ENCODE results near the gene CFAP77. TPM values are rescaled to one million over a fixed set of nuclear protein-coding genes. Genes with fewer than 3 reads are reported as not detected.

CFAP77 gene
- total and polyA plus RNA-seq, 2 of the 13 experiments (the other 11 are each of a cell fraction or from before 2014, with no cell fraction given): not detected

GRCh38 chr9:132605387-132605786, 195.4 kb downstream of the CFAP77 start:
- Histone ChIP-seq H2AFZ (ENCODE audit: low read length) (no peak overlapping the region), H3K4me1 (ENCODE audit: insufficient read depth, low read length) (no peaks in the 10 kb centered on the region), H3K9me3 (ENCODE audit: low read length) (no peaks in the 10 kb centered on the region), H3K4me3 (replicated peaks in 1 of 3; ENCODE audit: insufficient read depth in 1 of 3, low read depth in 2 of 3, low read length in 3 of 3) (no peak overlapping the region), H3K9ac (ENCODE audit: insufficient read depth, low read depth, low read length) (no peak overlapping the region), H4K20me1 (ENCODE audit: insufficient read depth, low read length) (no peaks in the 10 kb centered on the region), H3K36me3 (replicated peaks in 1 of 2; ENCODE audit: control insufficient read depth in 1 of 2, insufficient read depth in 2 of 2, low read length in 2 of 2) (peaks cover 13 to 80% of the 10 kb centered on the region in 2 experiments; a peak in 4 of 5 replicates), H3K27ac (ENCODE audit: extremely low read length, insufficient read depth, low read length) (no peak overlapping the region), H3K79me2 (ENCODE audit: insufficient read depth, low read length) (no peaks in the 10 kb centered on the region), H3K27me3 (ENCODE audit: control insufficient read depth in 1 of 2, insufficient read depth in 2 of 2, low read length in 2 of 2) (no peaks in the 10 kb centered on the region), H3K4me2 (ENCODE audit: low read depth, low read length) (no peak overlapping the region)
- ChIA-PET POLR2A (no interaction called here), CTCF (ENCODE audit: low intra/inter-chr PET ratio, low total read pairs) (no interaction called here)
- DNase-seq (ENCODE audit: low spot score) (no peak), FAIRE-seq (no peak), ATAC-seq (no peak)
- TF ChIP-seq ZNF841 (CRISPR knock-in tag; IDR thresholded peaks at IDR 0.05; ENCODE audit: borderline replicate concordance) (no peak), BRD4 (CRISPR knock-in tag; IDR thresholded peaks at IDR 0.05) (no peak), PRMT3 (CRISPR knock-in tag; IDR thresholded peaks at IDR 0.05; ENCODE audit: borderline replicate concordance, low read depth) (no peak), ZNF484 (CRISPR knock-in tag; IDR thresholded peaks at IDR 0.05; ENCODE audit: borderline replicate concordance, low read depth) (no peak), BCL6 (CRISPR knock-in tag; IDR thresholded peaks at IDR 0.05) (no peak), ZFP1 (CRISPR knock-in tag; IDR thresholded peaks at IDR 0.05) (no peak), ZNF816 (CRISPR knock-in tag; IDR thresholded peaks at IDR 0.05; ENCODE audit: borderline replicate concordance) (no peak), PAX8 (CRISPR knock-in tag; IDR thresholded peaks at IDR 0.05; ENCODE audit: borderline replicate concordance) (no peak), MED1 (CRISPR knock-in tag; IDR thresholded peaks at IDR 0.05) (no peak)
- intact Hi-C loops (cut with micrococcal nuclease; ENCODE audit: unreplicated experiment): no loop called here
- in situ Hi-C loops (cut with HindIII; ENCODE audit: extremely low pct_ligation_motif_present, low pct_unique_long_range_greater_than_20kb): no loop called here
- 96% methylated on average over 6 of the region's 6 CpGs for WGBS (ENCODE audit: low lambda C conversion rate)
- no TSS peak for BruUV-seq (replicated peaks)

GRCh38 chr9:132606066-132606465, 196.1 kb downstream of the CFAP77 start:
- ChIA-PET POLR2A (no interaction called here), CTCF (ENCODE audit: low intra/inter-chr PET ratio, low total read pairs) (no interaction called here)
- Histone ChIP-seq H2AFZ (ENCODE audit: low read length) (no peak overlapping the region), H3K4me1 (ENCODE audit: insufficient read depth, low read length) (no peaks in the 10 kb centered on the region), H3K4me3 (replicated peaks in 1 of 3; ENCODE audit: insufficient read depth in 1 of 3, low read depth in 2 of 3, low read length in 3 of 3) (no peak overlapping the region), H3K27ac (ENCODE audit: extremely low read length, insufficient read depth, low read length) (no peak overlapping the region), H3K4me2 (ENCODE audit: low read depth, low read length) (no peak overlapping the region), H3K9me3 (ENCODE audit: low read length) (no peaks in the 10 kb centered on the region), H3K27me3 (ENCODE audit: control insufficient read depth in 1 of 2, insufficient read depth in 2 of 2, low read length in 2 of 2) (no peaks in the 10 kb centered on the region), H3K79me2 (ENCODE audit: insufficient read depth, low read length) (no peaks in the 10 kb centered on the region), H3K36me3 (replicated peaks in 1 of 2; ENCODE audit: control insufficient read depth in 1 of 2, insufficient read depth in 2 of 2, low read length in 2 of 2) (peaks cover 13 to 77% of the 10 kb centered on the region in 2 experiments; a peak in 4 of 5 replicates), H4K20me1 (ENCODE audit: insufficient read depth, low read length) (no peaks in the 10 kb centered on the region), H3K9ac (ENCODE audit: insufficient read depth, low read depth, low read length) (no peak overlapping the region)
- ATAC-seq (no peak), DNase-seq (ENCODE audit: low spot score) (no peak), FAIRE-seq (no peak)
- in situ Hi-C loops (cut with HindIII; ENCODE audit: extremely low pct_ligation_motif_present, low pct_unique_long_range_greater_than_20kb) (no loop called here), intact Hi-C loops (cut with micrococcal nuclease; ENCODE audit: unreplicated experiment) (no loop called here)
- BruUV-seq (replicated peaks): no TSS peak
- no peak for TF ChIP-seq CHD2 (IDR thresholded peaks at IDR 0.05; ENCODE audit: low read depth, low read length)
- TF ChIP-seq PPARG (CRISPR knock-in tag; conservative IDR thresholded peaks at IDR 0.05): no peak
- TF ChIP-seq MTF2 (CRISPR knock-in tag; IDR thresholded peaks at IDR 0.05; ENCODE audit: borderline replicate concordance): no peak
- no peak for TF ChIP-seq NCOA2 (CRISPR knock-in tag; IDR thresholded peaks at IDR 0.05)
- TF ChIP-seq TAF1 (CRISPR knock-in tag; IDR thresholded peaks at IDR 0.05): no peak
- TF ChIP-seq CBFB (CRISPR knock-in tag; IDR thresholded peaks at IDR 0.05): no peak
- no peak for TF ChIP-seq TCF7 (IDR thresholded peaks at IDR 0.05; ENCODE audit: low read depth)
- TF ChIP-seq RAD21 (CRISPR knock-in tag; IDR thresholded peaks at IDR 0.05): no peak
- no peak for TF ChIP-seq SMAD3 (CRISPR knock-in tag; IDR thresholded peaks at IDR 0.05)
- 94% methylated on average over 6 of the region's 6 CpGs for WGBS (ENCODE audit: low lambda C conversion rate)
